Measurements from ENCODE around the gene MLKL.

Gene MLKL

DNA sequence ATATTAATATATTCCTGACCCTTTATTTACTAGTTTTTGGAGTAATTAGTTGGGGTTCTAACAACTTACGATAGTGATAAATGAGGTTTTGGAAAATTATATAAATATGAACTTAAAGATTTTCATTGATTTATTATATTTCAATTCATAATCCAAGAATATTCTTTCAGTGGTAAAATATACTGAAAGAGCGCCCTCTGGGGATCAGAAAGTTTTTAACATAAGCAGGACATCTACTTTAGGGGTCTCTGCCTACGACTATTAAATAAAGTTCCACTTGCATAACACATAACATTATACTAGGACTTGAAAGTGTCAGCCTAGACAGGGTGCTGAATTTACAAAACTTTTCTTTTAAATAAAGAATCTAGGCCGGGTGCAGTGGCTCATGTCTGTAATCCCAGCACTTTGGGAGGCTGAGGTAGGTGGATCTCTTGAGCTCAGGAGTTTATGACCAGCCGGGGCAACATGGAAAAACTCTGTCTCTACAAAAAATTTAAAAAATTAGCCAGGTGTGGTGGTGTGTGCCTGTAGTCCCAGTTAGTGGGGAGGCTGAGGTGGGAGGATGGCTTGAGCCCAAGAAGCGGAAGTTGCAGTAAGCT is 49.6 kb downstream of the MLKL start:
- no peak for DNase-seq (ENCODE audit: low spot score)

DNA sequence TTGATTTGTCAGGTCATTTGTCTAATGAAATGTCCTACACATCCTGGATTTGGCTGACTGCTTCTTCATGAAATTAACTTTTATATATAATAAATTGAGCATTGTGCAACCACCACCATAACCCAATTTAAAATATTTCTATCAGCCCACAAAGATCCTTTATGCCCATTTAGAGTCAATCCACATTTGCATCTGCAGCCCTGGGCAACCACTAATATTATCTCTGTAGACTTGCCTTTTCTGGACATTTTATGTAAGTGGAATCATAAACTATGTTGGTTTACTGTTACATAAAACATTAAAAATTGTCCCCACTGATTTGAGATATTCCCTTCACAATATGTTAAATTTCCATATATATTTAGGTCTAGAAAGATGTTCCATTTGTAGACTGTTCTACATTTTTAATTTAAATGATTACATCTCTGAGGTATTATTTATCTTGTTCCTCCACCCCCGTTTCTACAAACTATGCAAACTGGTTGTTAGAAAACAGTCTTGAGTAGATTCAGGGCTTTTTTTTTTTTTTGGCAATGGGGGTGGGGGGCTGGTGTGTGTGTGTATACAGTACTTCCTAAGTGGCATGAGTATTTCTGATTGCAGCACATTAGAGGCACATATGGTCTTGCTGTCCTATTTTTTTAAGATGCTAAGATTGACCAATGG is 50.7 kb downstream of the MLKL start:
- no peak for DNase-seq (ENCODE audit: low spot score)

DNA sequence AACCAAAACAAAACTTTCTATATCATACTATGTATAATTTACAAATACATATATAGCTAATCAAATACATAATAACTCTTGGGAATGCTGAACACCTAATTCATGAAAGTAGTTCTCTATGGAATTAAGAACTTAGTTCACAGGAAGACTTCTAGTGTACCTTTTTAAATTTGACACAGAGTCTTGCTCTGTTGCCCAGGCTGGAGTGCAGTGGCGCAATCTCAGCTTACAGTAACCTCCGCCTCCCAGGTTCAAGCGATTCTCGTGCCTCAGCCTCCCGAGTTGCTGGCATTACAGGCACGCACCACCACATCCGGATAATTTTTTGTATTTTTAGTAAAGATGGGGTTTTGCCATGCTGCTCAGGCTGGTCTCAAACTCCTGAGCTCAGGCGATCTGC is 58.7 kb downstream of the MLKL start:
- DNase-seq (ENCODE audit: low spot score) = no peak

DNA sequence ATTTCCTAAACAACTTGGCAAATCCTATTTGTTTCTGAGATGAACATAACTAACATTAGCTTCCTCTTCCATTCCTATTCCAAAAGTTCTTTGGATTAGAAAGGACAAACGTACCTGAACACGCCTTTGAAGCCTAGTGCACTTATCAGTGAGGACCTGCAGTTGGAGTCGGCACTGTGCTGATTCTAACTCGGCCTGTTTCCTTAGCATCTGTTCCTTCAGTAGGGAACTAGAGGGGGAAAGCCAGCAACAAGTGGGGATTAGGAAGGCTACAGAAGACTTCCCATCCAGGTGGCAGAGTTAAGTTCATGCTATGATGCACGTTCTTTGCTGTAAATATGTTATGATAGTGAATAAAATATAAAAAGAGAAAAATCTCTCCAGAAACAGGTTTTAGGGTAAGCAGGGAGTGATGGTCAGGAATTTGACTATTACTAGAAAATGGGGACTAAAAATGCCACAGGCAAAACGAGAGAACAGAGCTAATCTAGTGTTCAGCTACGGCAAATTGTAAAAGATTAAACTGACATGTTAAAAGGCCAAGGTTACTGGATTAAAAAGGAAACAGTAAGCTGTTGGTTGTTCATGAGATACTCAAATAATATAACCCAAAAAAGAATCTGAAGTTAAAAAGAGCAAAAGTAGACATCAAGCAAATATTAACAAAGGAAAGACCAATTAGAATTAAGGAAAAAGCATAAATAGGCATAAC is 62.8 kb downstream of the MLKL start:
- no peak for DNase-seq (ENCODE audit: low spot score)

DNA sequence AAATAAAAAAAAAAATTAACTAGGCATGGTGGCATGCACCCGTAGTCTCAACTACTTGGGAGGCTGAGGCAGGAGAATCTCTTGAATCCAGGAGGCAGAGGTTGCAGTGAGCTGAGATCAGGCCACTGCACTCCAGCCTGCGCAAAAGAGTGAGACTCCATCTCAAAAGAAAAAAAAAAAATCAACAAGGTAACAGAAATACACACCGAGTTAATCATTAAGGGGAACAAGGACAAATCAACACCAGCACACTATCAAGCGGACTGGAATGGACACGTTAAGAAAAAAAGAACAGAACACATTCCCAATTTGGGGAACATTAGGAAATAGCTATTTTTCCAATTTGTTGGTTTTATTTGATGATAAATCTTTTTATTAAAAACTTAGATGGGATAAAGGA is 65.4 kb downstream of the MLKL start:
- DNase-seq (ENCODE audit: low spot score) = no peak

DNA sequence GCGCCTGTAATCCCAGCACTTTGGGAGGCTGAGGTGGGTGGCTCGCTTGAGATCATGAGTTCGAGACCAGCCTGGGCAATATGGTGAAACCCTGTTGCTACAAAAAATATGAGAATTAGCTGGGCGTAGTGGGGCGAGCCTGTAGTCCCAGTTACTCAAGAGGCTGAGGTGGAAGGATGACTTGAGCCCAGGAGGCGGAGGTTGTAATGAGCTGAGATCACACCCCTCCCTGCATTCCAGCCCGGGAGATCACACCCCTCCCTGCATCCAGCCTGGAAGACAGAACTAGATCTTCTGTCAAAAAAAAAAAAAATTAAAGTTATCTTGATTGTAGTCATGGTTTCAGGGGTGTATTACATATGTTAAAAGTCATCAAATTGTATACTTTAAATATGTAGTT is 67.0 kb downstream of the MLKL start:
- no peak for DNase-seq (ENCODE audit: low spot score)

DNA sequence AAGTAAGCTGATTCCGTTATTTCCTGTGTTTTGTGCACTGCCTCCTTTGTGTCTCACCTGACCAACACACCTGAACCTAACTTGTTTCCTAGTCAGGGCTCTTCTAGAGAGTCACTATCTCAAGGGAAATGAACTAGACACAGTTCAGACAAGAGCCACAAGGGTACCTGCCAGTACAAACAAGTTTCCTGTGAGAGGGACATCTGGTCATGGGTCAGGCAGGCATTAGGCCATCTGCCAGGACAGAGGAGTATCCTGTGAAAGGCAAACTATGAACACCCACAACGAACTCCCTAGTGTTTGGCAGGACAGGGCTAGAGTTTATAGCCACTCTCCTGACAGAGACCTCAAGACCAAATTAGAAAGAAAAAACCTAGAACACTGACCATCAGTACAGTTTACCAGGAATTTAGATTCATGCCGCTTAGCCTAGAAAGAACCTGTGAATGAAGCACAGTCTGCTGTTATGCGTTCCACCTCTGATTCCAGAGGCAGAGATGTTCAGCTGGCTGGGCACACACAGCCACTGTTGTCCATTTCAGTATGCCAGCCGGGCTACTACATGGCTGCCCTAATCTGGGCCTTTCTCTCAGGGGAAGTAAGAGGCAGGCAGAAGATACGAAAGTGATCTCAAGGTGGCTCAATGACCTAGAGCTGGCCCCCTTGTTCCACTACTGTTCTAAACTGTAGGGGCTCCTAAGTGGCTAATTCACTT is 73.0 kb downstream of the MLKL start:
- DNase-seq (ENCODE audit: low spot score) = no peak

DNA sequence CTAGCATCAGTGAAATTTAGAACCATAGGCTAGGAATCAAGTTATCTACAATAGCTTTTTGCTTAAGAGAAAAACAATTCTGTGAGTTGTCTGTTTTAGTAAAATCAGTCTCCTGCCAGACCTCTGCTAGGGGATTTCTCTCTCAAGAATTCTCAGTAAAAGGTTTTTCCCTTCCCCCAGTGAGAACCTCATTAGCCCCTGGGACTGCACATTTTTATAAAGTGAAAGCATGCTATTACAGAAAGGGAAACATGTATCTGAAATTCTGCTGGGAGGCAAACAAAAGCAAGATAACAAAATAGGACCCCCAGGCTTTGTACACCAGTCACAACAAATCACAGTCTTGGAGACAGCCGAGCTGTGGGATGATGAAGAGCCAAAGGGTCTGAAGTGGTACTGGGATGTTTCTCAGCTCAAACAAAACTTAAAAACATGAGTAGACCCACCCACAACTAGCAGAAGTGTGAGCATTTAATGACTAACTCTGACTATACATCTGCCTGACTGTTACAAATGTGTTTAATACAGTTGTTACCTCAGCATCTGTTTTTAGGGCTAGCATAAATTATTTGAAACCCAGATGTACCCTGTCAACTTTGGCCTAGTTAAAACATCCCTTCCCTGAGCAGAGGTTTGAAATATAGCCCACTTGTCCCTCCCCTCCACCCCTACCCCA is 73.8 kb downstream of the MLKL start:
- no peak for DNase-seq (ENCODE audit: low spot score)

DNA sequence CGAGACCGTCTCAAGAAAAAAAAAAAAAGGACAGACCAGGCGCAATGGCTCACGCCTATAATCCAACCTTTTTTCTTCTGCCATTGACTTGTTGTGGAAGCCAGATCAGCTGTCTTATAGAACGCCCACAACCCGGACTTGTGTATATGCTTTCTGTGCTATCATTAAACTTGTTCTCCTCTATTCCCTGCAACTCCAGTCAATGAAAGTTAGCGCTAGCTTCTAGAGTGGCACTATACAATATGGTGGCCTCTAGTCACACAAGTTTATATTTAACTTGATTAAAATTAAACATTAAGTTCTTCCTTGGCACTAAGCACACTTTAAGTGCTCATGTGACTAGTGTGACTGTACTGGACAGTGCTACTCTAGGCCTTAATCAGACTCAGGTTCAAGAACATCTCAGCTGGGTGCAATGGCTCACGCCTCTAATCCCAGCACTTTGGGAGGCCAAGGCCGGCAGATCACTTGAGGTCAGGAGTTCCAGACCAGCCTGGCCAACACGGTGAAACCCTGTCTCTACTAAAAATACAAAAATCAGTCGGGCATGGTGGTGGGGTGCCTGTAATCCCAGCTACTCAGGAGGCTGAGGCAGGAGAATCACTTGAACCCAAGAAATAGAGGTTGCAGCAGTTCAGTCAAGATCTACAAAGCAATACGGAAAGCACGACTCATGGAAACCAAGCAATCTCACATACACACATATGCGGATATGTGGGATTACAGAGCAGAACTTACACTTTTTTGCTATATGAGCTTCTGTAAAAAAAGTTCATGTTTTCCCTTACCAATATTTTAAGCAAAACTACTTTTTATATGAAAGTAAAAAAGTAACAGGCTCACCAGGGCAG is 74.9 kb downstream of the MLKL start:
- DNase-seq (ENCODE audit: low spot score) = no peak

DNA sequence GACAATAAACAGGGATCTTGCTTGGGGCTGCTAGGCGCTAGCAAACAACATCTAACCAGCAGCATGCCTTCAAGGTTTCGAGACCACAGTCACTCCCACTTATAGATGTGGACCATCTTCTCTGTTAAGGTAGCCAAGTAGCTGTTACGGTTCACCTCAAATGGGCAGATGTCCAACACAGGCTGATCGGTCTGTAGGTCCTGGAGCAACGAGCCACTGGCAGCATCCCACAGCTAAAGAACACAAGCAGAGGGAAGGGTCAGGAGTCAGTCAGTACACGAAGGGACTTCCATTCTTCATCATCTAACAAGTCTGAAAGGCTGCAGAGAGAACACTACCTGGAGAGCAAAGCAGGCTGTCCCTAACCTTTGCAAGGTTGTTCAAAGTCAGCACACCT is 76.8 kb downstream of the MLKL start:
- no peak for DNase-seq (ENCODE audit: low spot score)

DNA sequence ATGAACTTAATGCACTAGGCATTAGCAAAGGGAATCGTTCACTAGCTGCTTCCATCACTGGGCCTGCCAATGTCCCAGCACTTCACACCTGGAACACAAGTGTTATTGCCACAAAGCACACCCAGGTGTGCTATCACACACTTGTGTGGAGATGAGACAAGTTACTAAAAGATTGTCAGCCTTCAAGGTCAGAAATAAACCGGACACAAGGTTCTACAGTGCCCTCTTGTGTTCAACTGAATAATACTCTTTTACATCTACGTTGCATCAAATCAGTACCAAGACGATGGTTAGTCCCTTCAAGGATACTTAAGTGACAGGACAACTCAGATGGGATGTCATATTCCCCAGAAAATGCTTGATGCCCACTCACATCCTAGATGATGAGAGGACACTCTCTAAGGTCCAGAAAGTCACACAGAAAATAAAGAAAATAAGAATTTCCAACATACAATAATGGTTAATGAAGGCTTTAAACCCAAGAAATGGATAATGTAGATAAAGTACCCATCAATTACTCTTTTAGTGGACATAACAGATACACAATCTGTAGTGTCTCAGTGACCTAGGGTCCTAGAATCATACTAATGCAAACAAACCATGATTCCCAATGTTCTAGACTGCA is 77.3 kb downstream of the MLKL start:
- peak; percentile 45 for DNase-seq (ENCODE audit: low spot score)

DNA sequence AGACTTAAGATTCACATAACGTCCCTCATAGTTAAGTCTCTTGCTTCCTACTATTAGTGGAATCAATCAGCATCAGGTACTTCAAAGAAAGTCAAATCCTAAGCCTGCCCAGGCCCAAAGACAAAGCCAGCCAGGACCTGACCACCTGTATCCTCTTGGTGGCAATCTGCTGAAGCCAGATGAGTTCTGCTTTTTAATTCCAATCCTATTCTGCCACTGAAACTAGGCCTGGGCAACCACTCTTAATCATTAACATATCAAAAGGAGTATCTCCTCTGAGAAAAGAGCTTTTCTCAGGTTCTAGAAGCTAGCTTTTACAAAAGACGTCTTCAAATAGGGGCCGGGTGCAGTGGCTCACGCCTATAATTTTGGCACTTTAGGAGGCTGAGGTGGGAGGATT is 78.7 kb downstream of the MLKL start:
- DNase-seq (ENCODE audit: low spot score) = no peak
